Measurements from ENCODE around the gene EPC2.

DNA sequence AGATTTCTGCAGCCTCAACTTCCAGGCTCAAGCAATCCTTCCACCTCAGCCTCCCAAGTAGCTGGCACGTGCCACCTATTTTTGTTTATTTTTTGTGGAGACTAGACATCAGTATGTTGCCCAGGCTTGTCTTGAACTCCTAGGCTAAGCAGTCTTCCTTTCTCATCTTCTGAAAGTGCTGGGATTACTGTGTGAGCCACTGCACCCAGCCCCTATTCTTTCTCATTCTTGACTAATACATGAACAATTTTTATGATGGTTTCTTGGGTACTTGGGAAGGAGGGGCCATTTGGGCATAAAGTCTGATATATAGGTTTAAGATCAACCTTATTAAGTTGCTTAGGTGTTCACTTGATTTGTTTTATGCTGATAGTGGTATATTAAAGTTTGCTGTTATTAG, 26.2 kb downstream of the EPC2 start:
- TF ChIP-seq POLR2AphosphoS5 (IDR thresholded peaks at IDR 0.05; ENCODE audit: low read depth, low read length), result no peak
- no peak for TF ChIP-seq POLR2A (IDR thresholded peaks at IDR 0.05; ENCODE audit: low read depth, low read length)
